ENCODE data around the gene USP30.

Gene USP30

DNA sequence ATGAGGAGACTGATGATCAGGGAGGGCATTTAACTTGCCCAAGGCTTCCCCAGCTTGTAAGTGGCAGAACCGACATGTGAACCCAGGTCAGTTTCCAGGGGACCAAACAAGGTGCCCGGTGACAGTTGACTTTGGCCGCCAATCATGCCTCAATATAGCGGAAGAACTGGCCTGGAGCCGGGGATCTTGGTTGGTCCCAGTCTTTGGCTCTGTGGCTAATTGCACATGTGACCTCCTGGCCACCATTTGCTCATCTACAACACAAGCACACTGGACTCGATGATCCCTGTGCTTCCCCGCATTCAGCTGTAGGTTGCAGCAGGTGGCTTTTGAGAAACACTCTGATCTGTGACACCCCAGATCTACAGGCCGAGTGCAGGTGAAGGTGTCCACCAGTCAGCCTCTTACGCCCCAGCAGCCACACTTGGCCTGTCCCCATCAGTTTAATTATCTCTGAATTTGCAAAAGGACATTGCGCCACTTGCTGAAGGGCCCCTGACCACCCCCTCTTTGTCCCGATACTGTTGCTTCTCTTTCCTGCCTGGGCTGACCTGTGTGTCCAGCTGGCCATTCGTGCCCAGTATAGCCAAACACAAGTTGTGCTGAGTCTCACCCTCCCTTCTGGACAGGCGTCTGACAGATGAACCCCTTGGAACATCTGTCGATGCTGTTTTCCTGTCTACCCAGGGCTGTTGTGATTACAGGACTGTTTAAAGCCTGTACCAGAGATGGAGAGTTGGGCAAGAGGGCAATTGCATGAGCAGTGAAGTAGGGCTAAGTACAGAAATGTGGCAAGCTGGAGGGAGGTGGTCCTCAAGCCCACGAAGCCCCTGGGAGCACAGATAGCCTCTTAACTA lies 78.1 kb downstream of the USP30 start:
- no peak for DNase-seq

GRCh38 chr12:109131154-109132050 lies 79.0 kb downstream of the USP30 start:
- DNase-seq = no peak

DNA sequence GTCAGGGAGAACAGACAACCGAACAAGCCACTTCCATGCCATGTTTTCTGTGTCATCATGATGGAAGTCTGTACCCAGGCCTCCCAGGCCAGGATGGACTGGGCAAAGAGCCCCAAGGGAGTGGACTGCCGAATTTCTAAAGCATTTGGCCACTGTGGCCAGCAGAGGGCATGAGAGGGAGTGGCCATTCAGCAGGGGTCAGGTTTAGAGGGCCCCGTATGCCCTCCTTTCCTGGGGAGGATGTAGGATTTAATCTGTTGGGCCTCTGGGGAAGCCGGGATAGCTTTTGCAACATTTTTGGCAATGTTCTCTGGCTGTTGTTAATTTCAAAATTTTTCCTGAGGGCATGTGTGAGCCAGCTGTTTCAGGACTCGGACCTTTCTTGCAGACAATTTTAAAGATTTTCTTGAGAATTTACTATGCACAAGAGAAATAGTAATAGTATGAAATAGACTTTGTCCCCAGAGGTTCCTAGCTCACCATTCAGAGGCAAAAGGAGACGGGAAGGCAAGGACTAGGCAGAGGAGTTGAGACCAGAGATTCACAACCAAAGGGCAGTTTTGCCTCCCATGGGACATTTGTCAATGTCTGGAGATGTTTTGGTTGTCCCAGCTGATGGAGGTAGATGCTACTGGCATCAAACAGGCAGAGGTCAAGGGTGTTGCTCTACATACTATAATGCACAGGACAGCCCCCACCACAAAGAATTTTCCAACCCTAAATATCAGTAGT lies 82.0 kb downstream of the USP30 start:
- DNase-seq = no peak

DNA sequence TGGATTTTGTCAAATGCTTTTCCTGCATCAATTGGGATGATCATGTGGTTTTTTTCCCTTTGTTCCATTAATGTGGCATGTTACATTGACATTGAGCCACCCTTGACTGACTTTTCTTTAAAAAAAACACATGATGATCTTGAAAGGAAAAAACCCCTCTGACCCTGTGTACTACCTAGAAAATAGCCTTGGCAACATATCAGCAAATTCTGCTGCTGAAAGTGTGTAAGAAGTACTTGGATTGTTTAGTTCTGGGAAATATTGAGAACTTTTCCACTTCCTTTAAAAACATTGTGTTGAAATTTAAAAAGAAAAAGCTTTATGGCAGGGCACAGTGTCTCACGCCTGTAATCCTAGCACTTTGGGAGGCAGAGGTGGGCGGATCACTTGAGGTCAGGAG lies 84.7 kb downstream of the USP30 start:
- DNase-seq = no peak

Measured in NCI-H187 treated with DMSO at 0.1 percent for 48 hours (cell line).